ENCODE measurements around the gene SPECC1. TPM values are rescaled to one million over a fixed set of nuclear protein-coding genes. Genes with fewer than 3 reads are reported as not detected.
A peak's percentile ranks its signal among the peaks of the same experiment; 100 is the strongest.

Gene SPECC1
- total RNA-seq, 2 donors from 2014 or later: 15.8 to 17.4 TPM

GRCh38 chr17:20171741-20172365 lies 162.7 kb downstream of the SPECC1 start:
- peak overlapping the region in 1 of 4 donors; percentile 14 for H3K27ac ChIP-seq

GRCh38 chr17:20172376-20172775 lies 163.2 kb downstream of the SPECC1 start:
- Histone ChIP-seq H3K27ac (peak overlapping the region in 1 of 4 donors; percentile 14), H3K4me1 (peaks cover 11% of the 10 kb centered on the region), H3K9me3 (no peaks in the 10 kb centered on the region), H3K27me3 (no peaks in the 10 kb centered on the region), H3K4me3 (no peak overlapping the region), H3K36me3 (replicated peaks in 1 of 2; ENCODE audit: insufficient read depth in 1 of 2, low read depth in 2 of 2) (no peaks in the 10 kb centered on the region)
- ATAC-seq (no peak), DNase-seq (no peak)
- TF ChIP-seq POLR2A (IDR thresholded peaks at IDR 0.05) (no peak), CTCF (IDR thresholded peaks at IDR 0.05) (no peak)
- intact Hi-C loops (cut with DNase I): no loop called here
- WGBS, 2 donors: 49 to 80% methylated on average over 2 of the region's 2 CpGs

More at GRCh38 chr17:20171741-20172365, 162.7 kb downstream of the SPECC1 start:
- Histone ChIP-seq H3K36me3 (replicated peaks in 1 of 2; ENCODE audit: insufficient read depth in 1 of 2, low read depth in 2 of 2) (no peaks in the 10 kb centered on the region), H3K4me1 (peaks cover 11% of the 10 kb centered on the region), H3K9me3 (no peaks in the 10 kb centered on the region), H3K4me3 (no peak overlapping the region), H3K27me3 (no peaks in the 10 kb centered on the region)
- no peak for ATAC-seq
- TF ChIP-seq CTCF (IDR thresholded peaks at IDR 0.05) (no peak), POLR2A (IDR thresholded peaks at IDR 0.05) (no peak)
- DNase-seq: peak in 1 of 4 donors; percentile 16
- intact Hi-C loops (cut with DNase I): no loop called here
- WGBS, 2 donors: 68 to 83% methylated on average over 2 of the region's 2 CpGs

GRCh38 chr17:20173091-20173490 lies 163.9 kb downstream of the SPECC1 start:
- Histone ChIP-seq H3K4me1 (peaks cover 11% of the 10 kb centered on the region), H3K9me3 (no peaks in the 10 kb centered on the region), H3K27ac (no peak overlapping the region), H3K4me3 (no peak overlapping the region), H3K36me3 (replicated peaks in 1 of 2; ENCODE audit: insufficient read depth in 1 of 2, low read depth in 2 of 2) (no peaks in the 10 kb centered on the region), H3K27me3 (no peaks in the 10 kb centered on the region)
- 40 to 50% methylated on average over 1 of the region's 1 CpG for WGBS, 2 donors
- ATAC-seq (no peak), DNase-seq (no peak)
- intact Hi-C loops (cut with DNase I): no loop called here
- TF ChIP-seq POLR2A (IDR thresholded peaks at IDR 0.05) (no peak), CTCF (IDR thresholded peaks at IDR 0.05) (no peak)

- intact Hi-C loops (cut with DNase I): no loop called here
- Histone ChIP-seq H3K27me3 (no peaks in the 10 kb centered on the region), H3K36me3 (replicated peaks in 1 of 2; ENCODE audit: insufficient read depth in 1 of 2, low read depth in 2 of 2) (no peaks in the 10 kb centered on the region), H3K27ac (no peak overlapping the region), H3K9me3 (no peaks in the 10 kb centered on the region), H3K4me3 (no peak overlapping the region), H3K4me1 (peaks cover 11% of the 10 kb centered on the region)
- no peak for DNase-seq
- no peak for ATAC-seq
- 89 to 93% methylated on average over 11 to 12 of the region's 12 CpGs for WGBS, 2 donors
- no peak for TF ChIP-seq CTCF (IDR thresholded peaks at IDR 0.05)
- TF ChIP-seq POLR2A (IDR thresholded peaks at IDR 0.05): no peak
These were observed 165.6 kb downstream of the SPECC1 start for GRCh38 chr17:20174588-20175265.
